Naive B cell (primary cell): ENCODE data around the gene LSM3. TPM values are rescaled to one million over a fixed set of nuclear protein-coding genes. Genes with fewer than 3 reads are reported as not detected.
"Not testable (repeated sequence)": the region's sequence is repeated elsewhere in the genome, so short reads cannot be mapped to it uniquely, and the experiment has no call there.

Experiments used
- ATAC-seq, 2 donors: fragments of 150-1000 bp; cut with Tn5 transposase; 2 replicates each; pipeline ENCODE4 v1.10.0; 2021; ENCODE audit warnings: low read depth in 2 of 2, mild to moderate bottlenecking in 2 of 2, moderate library complexity in 2 of 2
- DNase-seq: peaks from one replicate; pipeline ENCODE4 v3.0.0; 2022
- H3K27ac Mint-ChIP-seq, 6 donors: one replicate each; pipeline ENCODE4 v1.8.0; 2020 to 2022; ENCODE audit warnings: mild to moderate bottlenecking in 6 of 6, mixed read lengths in 6 of 6, moderate library complexity in 5 of 6, inconsistent platforms in 2 of 6
- H3K27me3 Mint-ChIP-seq, 3 donors: one replicate each; pipeline ENCODE4 v1.8.0; 2021 to 2022; ENCODE audit warnings: mixed read lengths in 3 of 3, mild to moderate bottlenecking in 1 of 3
- H3K36me3 Mint-ChIP-seq, 2 donors: one replicate each; pipeline ENCODE4 v1.8.0; 2020 to 2022; ENCODE audit warnings: mixed read lengths in 2 of 2, inconsistent platforms in 1 of 2, mild to moderate bottlenecking in 1 of 2
- H3K4me1 Mint-ChIP-seq, 3 donors: one replicate each; pipeline ENCODE4 v1.8.0; 2020 to 2022; ENCODE audit warnings: mixed read lengths in 3 of 3, inconsistent platforms in 1 of 3, mild to moderate bottlenecking in 1 of 3, moderate library complexity in 1 of 3
- H3K4me3 Mint-ChIP-seq, 8 donors: one replicate each; pipeline ENCODE4 v1.8.0; 2020 to 2022; ENCODE audit warnings: mild to moderate bottlenecking in 8 of 8, mixed read lengths in 8 of 8, moderate library complexity in 8 of 8, inconsistent platforms in 2 of 8
- H3K9me3 Mint-ChIP-seq, 7 donors: one replicate each; pipeline ENCODE4 v1.8.0; 2020 to 2022; ENCODE audit warnings: mixed read lengths in 7 of 7, mild to moderate bottlenecking in 5 of 7, inconsistent platforms in 2 of 7, moderate library complexity in 1 of 7
- polyA plus RNA-seq, 6 donors: library from polyadenylated mRNA; unstranded; fragments of 300-500 nt; fragmentation: Illumina TruSeq; gene quantifications; one replicate each; pipeline ENCODE4 v1.2.3, GENCODE V29; 2021; ENCODE audit warnings: low read depth in 6 of 6

Gene LSM3
- polyA plus RNA-seq, 6 donors from 2014 or later: 23.5 to 41.6 (median 31.2) TPM

DNA sequence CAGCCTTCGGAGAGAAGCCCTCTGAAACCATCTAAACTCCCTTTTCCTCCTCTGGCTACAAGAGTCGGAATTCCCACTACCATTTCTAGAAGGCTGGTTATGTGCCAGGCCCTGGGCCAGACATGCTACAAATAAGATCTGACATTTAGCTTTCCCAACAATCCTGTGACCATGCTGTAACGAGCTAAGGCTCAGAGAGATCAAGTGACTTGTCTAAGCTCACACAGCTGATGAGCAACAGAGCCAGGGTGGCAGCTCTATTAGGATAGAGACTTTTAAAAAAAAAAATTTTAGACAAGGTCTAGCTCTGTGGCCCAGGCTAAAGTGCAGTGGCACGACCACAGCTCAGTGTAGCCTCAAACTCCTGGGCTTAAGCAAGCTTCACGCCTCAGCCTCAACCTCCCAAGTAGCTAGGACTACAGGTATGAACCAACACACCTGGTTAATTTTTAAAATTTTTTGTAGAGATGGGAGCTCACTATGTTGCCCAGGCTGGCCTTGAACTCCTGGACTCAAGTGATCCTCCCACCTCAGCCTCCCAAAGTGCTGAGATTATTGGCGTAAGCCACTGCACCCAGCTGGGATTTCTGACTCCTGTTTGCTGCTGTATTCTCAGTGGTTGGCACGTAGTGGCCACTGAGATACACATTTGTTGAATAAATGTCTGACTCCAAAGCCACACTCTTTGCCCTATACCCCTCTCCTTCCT lies 34.6 kb downstream of the LSM3 start:
- DNase-seq (no peak), ATAC-seq (no peak)
- H3K36me3 Mint-ChIP-seq: no peaks in the 10 kb centered on the region
- H3K4me3 Mint-ChIP-seq: no peak overlapping the region
- peaks cover 0 to 5% (median 3%) of the 10 kb centered on the region in 3 donors for H3K27me3 Mint-ChIP-seq
- no peaks in the 10 kb centered on the region for H3K4me1 Mint-ChIP-seq
- no peaks in the 10 kb centered on the region for H3K9me3 Mint-ChIP-seq
- H3K27ac Mint-ChIP-seq: no peak overlapping the region

DNA sequence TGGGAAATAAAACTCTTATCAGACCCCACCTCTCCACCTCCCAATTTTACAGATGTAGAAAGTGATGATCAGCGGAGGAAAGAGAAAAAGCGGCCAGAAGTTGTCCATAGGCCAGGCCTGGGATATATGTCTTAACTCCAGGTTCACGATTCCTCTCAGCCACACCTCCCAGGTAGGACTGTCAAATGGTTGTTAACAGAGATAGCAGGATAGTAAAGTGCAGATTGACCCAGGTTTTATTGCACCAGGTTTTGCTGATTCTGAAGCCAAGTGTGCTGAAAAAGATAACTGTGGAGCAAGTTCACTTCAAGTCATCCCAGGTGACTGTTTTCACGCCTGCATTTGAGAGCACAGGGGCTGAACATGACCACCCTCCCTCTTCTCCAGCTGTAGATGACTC lies 36.1 kb downstream of the LSM3 start:
- Mint-ChIP-seq H3K4me3 (no peak overlapping the region), H3K9me3 (peaks cover 0 to 5% (median under 1%) of the 10 kb centered on the region in 7 donors), H3K27ac (no peak overlapping the region), H3K36me3 (peaks cover 0 to 2% of the 10 kb centered on the region in 2 donors), H3K27me3 (peaks cover 3 to 8% (median 5%) of the 10 kb centered on the region in 3 donors), H3K4me1 (no peaks in the 10 kb centered on the region)
- no peak for DNase-seq
- ATAC-seq: no peak

DNA sequence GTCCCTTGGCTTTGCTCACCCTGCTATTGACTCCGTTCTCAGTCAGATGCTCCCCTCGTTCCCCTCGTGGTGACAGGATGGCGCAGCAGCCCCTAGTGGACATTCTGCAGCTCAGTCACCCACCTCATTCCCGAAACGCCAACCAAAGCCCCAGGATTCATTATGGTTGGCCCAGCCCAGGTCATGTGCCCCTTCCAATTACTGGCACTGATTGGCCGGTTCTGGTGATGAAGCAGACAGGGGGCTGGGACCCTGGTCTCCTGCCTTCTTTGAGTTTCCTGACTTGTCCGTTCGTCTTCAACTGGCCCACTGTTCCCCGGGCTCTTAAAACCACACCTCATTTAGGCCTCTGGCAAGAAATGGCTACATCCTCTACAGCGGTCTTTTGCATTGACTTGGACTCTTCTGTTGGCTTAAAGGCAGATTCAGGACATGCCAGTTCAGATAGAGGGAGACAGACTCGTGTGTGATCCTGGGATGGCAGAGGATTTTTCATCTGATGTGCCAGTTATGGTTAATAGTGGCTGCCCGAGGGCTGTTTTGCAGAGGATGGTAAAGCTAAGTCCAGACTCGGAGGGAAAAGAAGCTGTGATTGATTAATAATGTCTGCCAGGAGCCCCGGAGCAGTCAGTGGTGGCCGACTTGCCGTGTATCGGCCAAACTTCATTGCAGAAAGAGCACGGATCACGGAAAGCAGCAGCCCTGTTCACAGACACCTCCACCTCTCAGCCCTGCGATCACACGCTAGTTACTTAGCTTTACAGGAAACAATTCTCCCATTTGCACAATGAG lies 37.8 kb downstream of the LSM3 start:
- DNase-seq (peak; percentile 28), ATAC-seq (peak; percentile 53 to 84)
- H3K27ac Mint-ChIP-seq: peak overlapping the region in 4 of 6 donors; percentile 32 to 89 (median 58)
- H3K4me3 Mint-ChIP-seq: peak overlapping the region in 6 of 8 donors; percentile 26 to 88 (median 62)
- H3K27me3 Mint-ChIP-seq: peaks cover 3 to 15% (median 8%) of the 10 kb centered on the region in 3 donors
- H3K9me3 Mint-ChIP-seq: peaks cover 0 to 22% (median 14%) of the 10 kb centered on the region in 7 donors
- no peaks in the 10 kb centered on the region for H3K4me1 Mint-ChIP-seq
- peaks cover 0 to 16% of the 10 kb centered on the region in 2 donors for H3K36me3 Mint-ChIP-seq

DNA sequence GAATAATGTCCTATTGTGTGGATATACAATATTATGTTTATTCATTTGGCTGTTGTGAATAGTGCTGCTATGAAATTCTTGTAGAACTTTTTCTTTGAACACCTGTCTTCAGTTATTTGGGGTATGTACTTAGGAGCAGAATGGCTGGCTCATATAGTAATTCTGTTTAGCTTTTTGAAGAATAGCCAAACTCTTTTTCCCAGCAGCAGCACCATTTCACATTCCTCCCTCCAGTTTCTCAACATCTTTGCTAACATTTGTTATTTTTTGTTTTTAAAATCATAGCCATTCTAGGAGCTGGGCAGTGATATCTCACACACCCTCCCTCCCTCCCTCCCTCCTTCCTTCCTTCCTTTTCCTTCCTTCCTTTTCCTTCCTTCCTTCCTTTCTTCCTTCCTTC lies 39.7 kb downstream of the LSM3 start:
- Mint-ChIP-seq H3K27me3 (peaks cover 3 to 25% (median 25%) of the 10 kb centered on the region in 3 donors), H3K27ac (no peak overlapping the region), H3K4me3 (peak overlapping the region in 1 of 8 donors; percentile 33), H3K4me1 (no peaks in the 10 kb centered on the region), H3K36me3 (peaks cover 0 to 25% of the 10 kb centered on the region in 2 donors), H3K9me3 (peaks cover 5 to 41% (median 22%) of the 10 kb centered on the region in 7 donors)
- no peak for DNase-seq
- no peak for ATAC-seq

DNA sequence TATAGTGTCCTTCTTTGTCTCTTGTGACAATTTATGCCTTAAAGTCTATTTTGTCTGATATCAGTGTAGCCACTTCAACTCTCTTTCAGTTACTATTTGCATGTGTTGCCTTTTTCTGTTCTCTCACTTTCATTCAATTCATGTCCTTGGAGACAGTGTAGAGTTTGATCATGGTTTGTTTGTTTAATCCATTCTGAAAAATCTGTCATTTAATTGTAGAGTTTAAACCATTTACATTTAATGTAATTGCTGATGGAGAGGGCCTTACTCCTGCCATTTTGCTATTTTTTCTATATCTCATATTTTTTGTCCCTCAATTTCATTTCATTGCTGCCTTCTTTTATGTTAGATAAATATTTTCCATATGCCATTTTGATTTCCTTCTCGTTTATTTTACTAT lies 42.3 kb downstream of the LSM3 start:
- Mint-ChIP-seq H3K27me3 (peaks cover 3 to 39% (median 31%) of the 10 kb centered on the region in 3 donors), H3K4me1 (peaks cover 0 to 8% (median 0%) of the 10 kb centered on the region in 3 donors), H3K4me3 (no peak overlapping the region), H3K36me3 (peaks cover 0 to 25% of the 10 kb centered on the region in 2 donors), H3K27ac (no peak overlapping the region), H3K9me3 (peaks cover 5 to 42% (median 24%) of the 10 kb centered on the region in 7 donors)
- DNase-seq (no peak), ATAC-seq (no peak)

DNA sequence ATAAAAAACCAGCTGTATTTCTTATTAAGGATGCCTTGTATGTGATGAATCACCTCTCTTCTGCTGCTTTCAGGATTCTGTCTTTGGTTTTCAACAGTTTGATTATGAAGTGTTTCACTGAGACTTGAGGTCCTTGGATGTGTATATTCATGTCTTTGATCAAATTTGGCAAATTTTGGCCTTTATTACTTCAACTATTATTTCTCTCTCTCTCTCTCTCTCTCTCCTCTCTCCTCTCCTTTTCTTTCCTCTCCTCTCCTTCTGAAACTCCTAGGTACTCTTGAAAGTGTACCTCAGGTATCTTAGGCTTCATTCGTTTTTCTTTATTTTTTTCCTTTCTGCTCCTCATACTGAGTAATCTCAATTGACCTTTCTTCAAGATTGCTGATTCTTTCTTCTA lies 43.3 kb downstream of the LSM3 start:
- Mint-ChIP-seq H3K27ac (no peak overlapping the region), H3K4me1 (peaks cover 0 to 11% (median 0%) of the 10 kb centered on the region in 3 donors), H3K4me3 (no peak overlapping the region), H3K9me3 (peaks cover 5 to 42% (median 24%) of the 10 kb centered on the region in 7 donors), H3K27me3 (peaks cover 3 to 39% (median 31%) of the 10 kb centered on the region in 3 donors), H3K36me3 (peaks cover 0 to 25% of the 10 kb centered on the region in 2 donors)
- DNase-seq (no peak), ATAC-seq (no peak)

DNA sequence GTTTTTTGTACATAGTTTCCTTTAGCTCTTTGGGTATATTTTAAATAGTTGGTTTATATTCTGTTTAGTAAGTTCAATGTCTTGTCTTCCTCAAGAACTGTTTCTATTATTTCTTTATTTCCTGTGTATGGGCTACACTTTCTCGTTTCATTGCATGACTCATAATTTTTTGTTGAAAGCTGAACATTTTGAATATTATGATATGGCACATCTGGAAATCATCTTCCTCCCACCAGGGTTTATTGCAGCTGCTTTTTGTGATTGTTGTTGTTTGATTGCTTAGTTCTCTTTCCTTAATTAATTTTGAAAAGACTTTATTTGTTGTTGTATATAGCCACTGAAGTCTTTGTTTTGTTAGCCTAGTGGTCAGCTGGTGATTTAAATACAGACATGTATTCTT lies 43.8 kb downstream of the LSM3 start:
- Mint-ChIP-seq H3K27ac (no peak overlapping the region), H3K4me3 (no peak overlapping the region), H3K36me3 (peaks cover 0 to 25% of the 10 kb centered on the region in 2 donors), H3K9me3 (peaks cover 5 to 42% (median 24%) of the 10 kb centered on the region in 7 donors), H3K4me1 (peaks cover 0 to 11% (median 0%) of the 10 kb centered on the region in 3 donors), H3K27me3 (peaks cover 3 to 39% (median 31%) of the 10 kb centered on the region in 3 donors)
- ATAC-seq (no peak), DNase-seq (no peak)

DNA sequence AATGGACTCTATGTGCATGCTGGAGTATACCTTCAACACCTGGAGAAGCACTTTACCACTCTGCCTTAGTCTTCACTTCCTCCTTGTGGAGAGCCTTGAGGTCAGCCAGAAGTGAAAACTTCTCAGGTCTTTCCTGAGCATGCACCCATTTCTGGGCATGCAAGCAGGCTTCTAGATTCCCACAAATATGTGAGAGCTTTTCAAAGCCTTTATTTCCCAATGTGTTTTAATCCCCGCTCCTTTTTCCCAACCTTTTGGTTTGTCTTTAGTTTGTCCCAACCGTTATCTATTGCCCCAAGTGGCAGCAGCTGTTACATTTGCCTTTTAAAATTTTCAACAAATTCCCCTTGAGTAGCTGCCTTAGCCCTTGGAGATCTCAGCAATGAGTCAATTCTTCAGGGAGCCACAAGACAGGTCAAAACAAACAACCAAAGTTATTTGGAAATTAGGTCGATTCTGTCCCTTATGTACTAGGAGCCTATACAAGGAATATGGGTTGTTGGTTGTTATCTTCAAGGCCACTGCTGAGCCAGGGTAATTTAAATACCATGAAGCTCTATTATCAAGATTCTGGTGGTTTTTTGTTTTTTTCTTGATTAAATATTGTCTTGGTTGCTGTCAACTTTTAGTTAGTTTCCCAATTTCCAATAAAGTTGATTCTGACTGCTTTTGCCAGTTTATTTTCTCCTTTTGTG lies 44.4 kb downstream of the LSM3 start:
- H3K4me3 Mint-ChIP-seq: no peak overlapping the region
- no peak for DNase-seq
- H3K9me3 Mint-ChIP-seq: peaks cover 5 to 42% (median 24%) of the 10 kb centered on the region in 7 donors
- H3K4me1 Mint-ChIP-seq: peaks cover 0 to 11% (median 0%) of the 10 kb centered on the region in 3 donors
- H3K36me3 Mint-ChIP-seq: peaks cover 0 to 25% of the 10 kb centered on the region in 2 donors
- ATAC-seq: no peak
- no peak overlapping the region for H3K27ac Mint-ChIP-seq
- H3K27me3 Mint-ChIP-seq: peaks cover 2 to 36% (median 31%) of the 10 kb centered on the region in 3 donors

DNA sequence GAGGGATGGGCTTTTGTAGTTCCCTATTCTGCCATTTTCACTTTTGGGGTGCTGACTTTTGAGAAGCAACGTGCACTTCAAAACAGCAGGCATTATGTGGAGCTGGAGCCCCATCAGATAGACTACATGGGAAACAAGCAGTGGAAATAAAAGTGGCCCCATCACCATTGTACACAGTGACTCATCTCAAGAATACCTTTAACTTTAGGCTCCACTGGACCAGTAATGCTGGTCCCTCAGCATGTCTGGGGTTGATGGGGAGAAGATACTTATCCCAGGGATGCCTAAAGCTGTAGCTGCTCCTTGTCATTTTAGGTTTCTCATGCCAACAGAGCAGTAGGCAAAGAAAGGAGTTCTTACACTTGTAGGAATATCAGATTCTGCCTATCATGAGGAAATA lies 45.0 kb downstream of the LSM3 start:
- Mint-ChIP-seq H3K27me3 (peaks cover 0 to 36% (median 32%) of the 10 kb centered on the region in 3 donors), H3K9me3 (peaks cover 5 to 42% (median 24%) of the 10 kb centered on the region in 7 donors), H3K36me3 (peaks cover 0 to 25% of the 10 kb centered on the region in 2 donors), H3K4me3 (no peak overlapping the region), H3K4me1 (peaks cover 0 to 15% (median 0%) of the 10 kb centered on the region in 3 donors), H3K27ac (no peak overlapping the region)
- ATAC-seq (no peak), DNase-seq (no peak)

DNA sequence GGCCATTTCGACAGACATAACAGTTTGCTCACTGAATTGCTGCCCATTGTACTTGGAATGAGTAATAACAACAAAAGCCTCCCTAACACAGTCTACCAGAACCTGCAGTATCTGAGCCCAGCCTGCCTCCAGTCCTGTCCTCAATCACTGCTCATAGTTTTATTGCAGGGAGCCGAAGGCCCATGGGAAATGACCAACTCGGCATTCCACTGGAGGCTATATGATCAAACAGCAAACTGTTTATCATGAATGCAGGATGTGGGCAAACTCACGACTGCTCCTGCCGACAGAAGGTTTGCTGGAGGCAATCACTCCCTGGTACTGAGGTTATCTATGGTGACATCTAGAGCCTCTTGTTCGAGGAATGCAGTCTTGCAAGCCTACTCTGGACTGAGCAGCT lies 46.3 kb downstream of the LSM3 start:
- peaks cover 5 to 36% (median 23%) of the 10 kb centered on the region in 7 donors for H3K9me3 Mint-ChIP-seq
- H3K4me3 Mint-ChIP-seq: peak overlapping the region in 2 of 8 donors; percentile 37 to 78
- H3K4me1 Mint-ChIP-seq: peaks cover 0 to 20% (median 2%) of the 10 kb centered on the region in 3 donors
- H3K36me3 Mint-ChIP-seq: peaks cover 0 to 22% of the 10 kb centered on the region in 2 donors
- peak overlapping the region in 1 of 6 donors; percentile 13 for H3K27ac Mint-ChIP-seq
- ATAC-seq (no peak), DNase-seq (no peak)
- H3K27me3 Mint-ChIP-seq: peaks cover 0 to 32% (median 30%) of the 10 kb centered on the region in 3 donors

DNA sequence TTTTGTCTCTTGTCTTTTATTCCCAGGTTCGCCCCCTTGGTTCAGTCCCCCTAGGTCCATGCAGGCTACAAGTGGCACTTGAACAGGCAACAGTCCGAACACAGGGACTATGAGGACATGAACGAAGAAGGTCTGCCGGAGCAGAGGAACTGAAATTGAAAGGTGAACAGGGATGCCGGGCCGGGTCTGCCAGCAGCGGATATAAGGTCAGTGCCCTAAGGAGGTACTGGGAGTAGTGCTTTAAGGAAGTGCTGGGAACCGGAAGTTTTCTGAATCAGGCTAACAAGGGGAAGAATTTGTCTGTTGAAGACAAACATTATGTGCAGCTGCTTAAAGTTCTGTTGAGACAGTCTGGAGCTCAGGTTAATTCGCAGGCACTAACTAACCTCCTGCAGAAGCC lies 46.8 kb downstream of the LSM3 start:
- Mint-ChIP-seq H3K27me3 (peaks cover 0 to 32% (median 28%) of the 10 kb centered on the region in 3 donors), H3K27ac (peak overlapping the region in 2 of 6 donors; percentile 12 to 67), H3K36me3 (peaks cover 0 to 17% of the 10 kb centered on the region in 2 donors), H3K4me3 (peak overlapping the region in 5 of 8 donors; percentile 4 to 78 (median 35)), H3K9me3 (peaks cover 5 to 31% (median 19%) of the 10 kb centered on the region in 7 donors), H3K4me1 (peaks cover 0 to 20% (median 2%) of the 10 kb centered on the region in 3 donors)
- peak; percentile 8 for DNase-seq
- ATAC-seq: peak in 1 of 2 donors; percentile 53

DNA sequence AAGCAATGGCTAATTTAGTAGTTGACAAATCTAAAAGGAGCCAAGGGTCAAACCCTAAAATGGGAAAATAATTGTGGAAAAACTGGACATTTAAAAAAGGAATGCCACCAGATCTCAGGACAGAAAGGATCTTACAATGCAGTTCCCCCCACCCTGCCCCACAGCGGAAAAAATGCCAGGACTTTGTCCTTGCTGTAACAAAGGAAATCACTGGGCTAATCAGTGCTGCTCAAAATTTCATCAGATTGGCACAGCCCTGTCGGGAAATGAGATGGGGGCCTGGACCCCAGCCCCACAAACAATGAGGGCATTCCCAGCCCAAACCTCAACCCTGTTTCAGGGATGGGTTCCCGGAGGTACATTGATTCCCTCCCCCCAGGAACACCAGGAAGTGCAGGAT lies 47.7 kb downstream of the LSM3 start:
- H3K36me3 Mint-ChIP-seq, ATAC-seq, DNase-seq, H3K27ac Mint-ChIP-seq, H3K4me3 Mint-ChIP-seq: not testable (repeated sequence)
- Mint-ChIP-seq H3K9me3 (peaks cover 5 to 22% (median 12%) of the 10 kb centered on the region in 7 donors), H3K4me1 (peaks cover 0 to 20% (median 2%) of the 10 kb centered on the region in 3 donors), H3K27me3 (peaks cover 0 to 33% (median 33%) of the 10 kb centered on the region in 3 donors)

DNA sequence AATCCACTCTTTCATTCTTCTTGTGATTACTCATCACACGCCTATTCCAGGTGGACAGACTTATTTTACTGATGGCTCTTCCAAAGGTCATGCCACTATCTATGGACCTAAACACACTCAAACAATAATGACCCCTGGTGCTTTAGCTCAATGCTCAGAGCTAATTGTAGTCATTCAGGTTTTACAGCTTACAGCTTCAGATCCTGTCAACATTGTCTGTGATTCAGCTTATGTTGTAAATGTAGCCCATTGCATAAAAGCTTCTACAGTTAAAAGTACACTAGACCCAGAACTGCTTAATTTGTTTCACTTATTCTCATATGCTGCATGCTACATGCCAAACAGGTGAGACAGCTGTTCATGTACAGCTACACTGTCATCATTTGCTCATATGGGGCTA lies 49.2 kb downstream of the LSM3 start:
- H3K9me3 Mint-ChIP-seq: peaks cover 2 to 11% (median 6%) of the 10 kb centered on the region in 7 donors
- peaks cover 0 to 38% (median 34%) of the 10 kb centered on the region in 3 donors for H3K27me3 Mint-ChIP-seq
- ATAC-seq (no peak), DNase-seq (no peak)
- H3K4me3 Mint-ChIP-seq: no peak overlapping the region
- H3K36me3 Mint-ChIP-seq: peaks cover 0 to 6% of the 10 kb centered on the region in 2 donors
- H3K27ac Mint-ChIP-seq: peak overlapping the region in 1 of 6 donors; percentile 32
- H3K4me1 Mint-ChIP-seq: peaks cover 0 to 24% (median 2%) of the 10 kb centered on the region in 3 donors
